Suprapubic skin (tissue), 3 donors: Measurements from ENCODE around the gene ADAM20.

Source experiments
- EP300 ChIP-seq: sonication (generic); formaldehyde crosslinking; IDR thresholded peaks from one replicate; pipeline ENCODE4 v1.6.1; 2017; ENCODE audit warnings: antibody characterized with exemption
- POLR2A ChIP-seq, 2 donors: fragments of 450-650 bp; IDR thresholded peaks; one replicate each; pipeline ENCODE4 v1.6.1; 2017; ENCODE audit warnings: antibody characterized with exemption in 2 of 2, mild to moderate bottlenecking in 2 of 2, moderate library complexity in 2 of 2
- TF ChIP-seq, protein P1 (sequence below), 2 donors: fragments of 200-600 bp in 1 of 2; fragments of 450-650 bp in 1 of 2; sonication (generic) in 1 of 2; IDR thresholded peaks; one replicate each; pipeline ENCODE4 v1.5.1; 2016 to 2019; ENCODE audit warnings: antibody characterized with exemption in 2 of 2, mild to moderate bottlenecking in 1 of 2, moderate library complexity in 1 of 2

DNA sequence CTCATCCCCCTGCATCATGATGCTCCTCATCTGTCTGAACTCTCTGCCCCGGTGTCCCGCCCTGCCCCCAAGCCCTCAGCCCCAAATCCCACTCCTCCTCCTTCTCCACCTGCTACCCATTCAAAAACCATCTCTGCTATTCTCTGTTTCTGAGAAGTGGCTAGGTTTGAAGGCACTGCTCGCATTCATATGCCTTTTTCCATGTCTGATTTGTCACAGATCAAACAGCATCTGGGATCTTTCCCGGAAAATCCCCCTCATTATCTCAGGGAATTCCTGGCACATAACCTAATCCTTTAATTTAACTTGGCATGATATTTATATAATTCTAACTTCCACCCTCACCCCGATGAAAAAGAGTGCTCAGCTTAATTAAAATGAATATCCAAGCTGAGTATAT, 3.3 kb upstream of the ADAM20 start:
- TF ChIP-seq, protein P1, sequence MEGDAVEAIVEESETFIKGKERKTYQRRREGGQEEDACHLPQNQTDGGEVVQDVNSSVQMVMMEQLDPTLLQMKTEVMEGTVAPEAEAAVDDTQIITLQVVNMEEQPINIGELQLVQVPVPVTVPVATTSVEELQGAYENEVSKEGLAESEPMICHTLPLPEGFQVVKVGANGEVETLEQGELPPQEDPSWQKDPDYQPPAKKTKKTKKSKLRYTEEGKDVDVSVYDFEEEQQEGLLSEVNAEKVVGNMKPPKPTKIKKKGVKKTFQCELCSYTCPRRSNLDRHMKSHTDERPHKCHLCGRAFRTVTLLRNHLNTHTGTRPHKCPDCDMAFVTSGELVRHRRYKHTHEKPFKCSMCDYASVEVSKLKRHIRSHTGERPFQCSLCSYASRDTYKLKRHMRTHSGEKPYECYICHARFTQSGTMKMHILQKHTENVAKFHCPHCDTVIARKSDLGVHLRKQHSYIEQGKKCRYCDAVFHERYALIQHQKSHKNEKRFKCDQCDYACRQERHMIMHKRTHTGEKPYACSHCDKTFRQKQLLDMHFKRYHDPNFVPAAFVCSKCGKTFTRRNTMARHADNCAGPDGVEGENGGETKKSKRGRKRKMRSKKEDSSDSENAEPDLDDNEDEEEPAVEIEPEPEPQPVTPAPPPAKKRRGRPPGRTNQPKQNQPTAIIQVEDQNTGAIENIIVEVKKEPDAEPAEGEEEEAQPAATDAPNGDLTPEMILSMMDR (IDR thresholded peaks at IDR 0.05) = no peak
- TF ChIP-seq POLR2A (IDR thresholded peaks at IDR 0.05) (no peak), EP300 (no peak)
